MM.1S (cell line): Measurements from ENCODE around the gene ZNF282.

ENCODE experiments used
- DNase-seq: peaks from one replicate; pipeline ENCODE4 v3.0.0-alpha.2; 2015
- H2AFZ ChIP-seq: fragments of 300-600 bp; sonication (generic); 2 replicates; pipeline ENCODE4 v1.6.0; 2016; ENCODE audit warnings: antibody characterized with exemption, low read length
- H3F3A ChIP-seq: fragments of 300-600 bp; sonication (generic); 2 replicates; pipeline ENCODE4 v1.6.1; 2016; ENCODE audit warnings: mild to moderate bottlenecking, antibody characterized with exemption, low read length, moderate library complexity, mixed read lengths; ENCODE audit not compliant: insufficient read depth
- H3K27ac ChIP-seq: fragments of 300-600 bp; sonication (generic); 2 replicates; pipeline ENCODE4 v1.5.1; 2016; ENCODE audit warnings: mild to moderate bottlenecking, low read length
- H3K27me3 ChIP-seq: fragments of 300-600 bp; sonication (generic); replicated peaks from 2 replicates; pipeline ENCODE4 v1.6.0; 2016; ENCODE audit warnings: low read length; ENCODE audit not compliant: insufficient read depth
- H3K36me3 ChIP-seq: fragments of 300-600 bp; sonication (generic); replicated peaks from 2 replicates; pipeline ENCODE4 v1.6.1; 2016; ENCODE audit warnings: mild to moderate bottlenecking, low read length, mixed read lengths; ENCODE audit not compliant: insufficient read depth
- H3K4me1 ChIP-seq: fragments of 300-600 bp; sonication (generic); 2 replicates; pipeline ENCODE4 v1.6.1; 2016; ENCODE audit warnings: low read length, mixed read lengths
- H3K4me2 ChIP-seq: fragments of 300-600 bp; sonication (generic); 2 replicates; pipeline ENCODE4 v1.6.0; 2016; ENCODE audit warnings: low read depth, low read length
- H3K4me3 ChIP-seq: fragments of 300-600 bp; sonication (generic); 2 replicates; pipeline ENCODE4 v1.5.1; 2016; ENCODE audit warnings: low read length, mixed read lengths
- H3K79me2 ChIP-seq: fragments of 300-600 bp; sonication (generic); 2 replicates; pipeline ENCODE4 v1.6.1; 2016; ENCODE audit warnings: mixed run types, low read length, mixed read lengths
- H3K9ac ChIP-seq: fragments of 300-600 bp; sonication (generic); 2 replicates; pipeline ENCODE4 v1.6.1; 2016; ENCODE audit warnings: low read length, mixed read lengths
- H3K9me2 ChIP-seq: fragments of 300-600 bp; sonication (generic); replicated peaks from 2 replicates; pipeline ENCODE4 v1.6.1; 2016; ENCODE audit warnings: mild to moderate bottlenecking, low read length, mixed read lengths; ENCODE audit not compliant: insufficient read depth
- H3K9me3 ChIP-seq: fragments of 300-600 bp; sonication (generic); replicated peaks from 2 replicates; pipeline ENCODE4 v1.6.1; 2016; ENCODE audit warnings: mild to moderate bottlenecking, low read length, mixed read lengths; ENCODE audit not compliant: insufficient read depth
- H4K20me1 ChIP-seq: fragments of 300-600 bp; sonication (generic); 2 replicates; pipeline ENCODE4 v1.6.1; 2016; ENCODE audit warnings: mild to moderate bottlenecking, low read length, moderate library complexity, mixed read lengths; ENCODE audit not compliant: insufficient read depth
- EZH2 ChIP-seq: fragments of 300-600 bp; sonication (generic); optimal IDR thresholded peaks from 2 replicates; pipeline ENCODE3; 2017; ENCODE audit warnings: low read depth, mild to moderate bottlenecking, antibody characterized with exemption, low read length, mixed read lengths
- EZH2phosphoT487 ChIP-seq: fragments of 300-600 bp; sonication (generic); IDR thresholded peaks from 2 replicates; pipeline ENCODE4 v1.6.1; 2018; ENCODE audit warnings: antibody characterized with exemption, low read length
- TF ChIP-seq, protein P1 (sequence below): fragments of 300-600 bp; sonication (generic); IDR thresholded peaks from 2 replicates; pipeline ENCODE4 v1.5.1; 2016; ENCODE audit warnings: antibody characterized with exemption, low read length, mixed read lengths

ZNF282 gene

GRCh38 chr7:149252378-149252777, 57.0 kb downstream of the ZNF282 start:
- DNase-seq = no peak
- Histone ChIP-seq H3K36me3 (no peaks in the 10 kb centered on the region; the same call in 1 of the 2 replicates), H4K20me1 (no peaks in the 10 kb centered on the region), H3K79me2 (peaks cover 16% of the 10 kb centered on the region), H3K4me1 (no peaks in the 10 kb centered on the region), H3F3A (no peaks in the 10 kb centered on the region), H3K4me2 (no peak overlapping the region), H3K9ac (no peak overlapping the region), H3K27ac (no peak overlapping the region), H3K27me3 (no peaks in the 10 kb centered on the region), H3K4me3 (no peak overlapping the region), H3K9me2 (no peaks in the 10 kb centered on the region), H3K9me3 (no peaks in the 10 kb centered on the region), H2AFZ (no peak overlapping the region)
- no peak for TF ChIP-seq EZH2phosphoT487
- no peak for TF ChIP-seq EZH2
- TF ChIP-seq, protein P1, sequence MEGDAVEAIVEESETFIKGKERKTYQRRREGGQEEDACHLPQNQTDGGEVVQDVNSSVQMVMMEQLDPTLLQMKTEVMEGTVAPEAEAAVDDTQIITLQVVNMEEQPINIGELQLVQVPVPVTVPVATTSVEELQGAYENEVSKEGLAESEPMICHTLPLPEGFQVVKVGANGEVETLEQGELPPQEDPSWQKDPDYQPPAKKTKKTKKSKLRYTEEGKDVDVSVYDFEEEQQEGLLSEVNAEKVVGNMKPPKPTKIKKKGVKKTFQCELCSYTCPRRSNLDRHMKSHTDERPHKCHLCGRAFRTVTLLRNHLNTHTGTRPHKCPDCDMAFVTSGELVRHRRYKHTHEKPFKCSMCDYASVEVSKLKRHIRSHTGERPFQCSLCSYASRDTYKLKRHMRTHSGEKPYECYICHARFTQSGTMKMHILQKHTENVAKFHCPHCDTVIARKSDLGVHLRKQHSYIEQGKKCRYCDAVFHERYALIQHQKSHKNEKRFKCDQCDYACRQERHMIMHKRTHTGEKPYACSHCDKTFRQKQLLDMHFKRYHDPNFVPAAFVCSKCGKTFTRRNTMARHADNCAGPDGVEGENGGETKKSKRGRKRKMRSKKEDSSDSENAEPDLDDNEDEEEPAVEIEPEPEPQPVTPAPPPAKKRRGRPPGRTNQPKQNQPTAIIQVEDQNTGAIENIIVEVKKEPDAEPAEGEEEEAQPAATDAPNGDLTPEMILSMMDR = no peak

DNA sequence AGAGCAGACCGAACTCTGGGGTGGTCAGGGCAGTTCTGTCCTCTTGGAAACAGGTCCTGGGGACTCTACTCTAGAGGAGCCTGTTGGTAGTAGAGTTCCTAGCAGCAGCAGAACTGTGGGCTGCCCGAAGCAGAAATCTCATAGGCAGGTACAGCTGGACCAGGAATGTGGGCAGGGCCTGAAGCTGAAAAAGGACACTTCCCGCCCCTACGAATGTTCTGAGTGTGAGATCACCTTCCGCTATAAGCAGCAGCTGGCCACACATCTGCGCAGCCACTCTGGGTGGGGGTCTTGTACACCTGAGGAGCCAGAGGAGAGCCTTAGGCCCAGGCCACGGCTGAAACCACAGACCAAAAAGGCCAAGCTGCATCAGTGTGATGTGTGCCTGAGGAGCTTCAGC, 58.3 kb downstream of the ZNF282 start:
- Histone ChIP-seq H3K36me3 (no peaks in the 10 kb centered on the region; the same call in 1 of the 2 replicates), H3K4me3 (no peak overlapping the region)

GRCh38 chr7:149254181-149254858, 59.0 kb downstream of the ZNF282 start:
- H4K20me1 ChIP-seq = no peaks in the 10 kb centered on the region
- H3K79me2 ChIP-seq = no peaks in the 10 kb centered on the region
- no peak overlapping the region for H2AFZ ChIP-seq
- no peaks in the 10 kb centered on the region for H3K9me2 ChIP-seq
- no peaks in the 10 kb centered on the region; the same call in 1 of the 2 replicates for H3K36me3 ChIP-seq
- H3K4me2 ChIP-seq = no peak overlapping the region
- no peaks in the 10 kb centered on the region for H3F3A ChIP-seq
- H3K4me1 ChIP-seq = no peaks in the 10 kb centered on the region
- no peak for DNase-seq
- no peak overlapping the region for H3K27ac ChIP-seq
- TF ChIP-seq, protein P1 = no peak
- H3K4me3 ChIP-seq = no peak overlapping the region
- H3K27me3 ChIP-seq = no peaks in the 10 kb centered on the region
- H3K9me3 ChIP-seq = no peaks in the 10 kb centered on the region
- no peak overlapping the region for H3K9ac ChIP-seq

More for the DNA sequence above, 58.3 kb downstream of the ZNF282 start:
- Histone ChIP-seq H3K27me3 (no peaks in the 10 kb centered on the region), H3K9me3 (no peaks in the 10 kb centered on the region), H3K9me2 (no peaks in the 10 kb centered on the region), H2AFZ (no peak overlapping the region), H3F3A (no peaks in the 10 kb centered on the region), H3K79me2 (0 out of 2 replicates have a peak, but pooled peaks cover 3% of the 10 kb centered on the region), H3K27ac (no peak overlapping the region), H3K4me1 (no peaks in the 10 kb centered on the region), H3K4me2 (no peak overlapping the region), H3K9ac (no peak overlapping the region), H4K20me1 (no peaks in the 10 kb centered on the region)
- TF ChIP-seq, protein P1 = no peak
- no peak for TF ChIP-seq EZH2phosphoT487
- no peak for DNase-seq
